Thyroid gland (tissue), 4 donors: Measurements from ENCODE around the gene GGT6. TPM values are rescaled to one million over a fixed set of nuclear protein-coding genes. Genes with fewer than 3 reads are reported as not detected.

Experiments used
- DNase-seq, 2 donors: peaks; one replicate each; pipeline ENCODE4 v3.0.0-alpha.2; 2019
- H3K27ac ChIP-seq, 3 donors: fragments of 200-600 bp; sonication (generic); 1 replicate in 2 of 3; 2 replicates in 1 of 3; pipeline ENCODE4 v1.5.1; 2016 to 2019; ENCODE audit warnings: mild to moderate bottlenecking in 1 of 3, moderate library complexity in 1 of 3
- H3K27me3 ChIP-seq: fragments of 200-600 bp; sonication (generic); one replicate; pipeline ENCODE4 v1.5.1; 2019
- H3K36me3 ChIP-seq, 2 donors: fragments of 200-600 bp; sonication (generic); one replicate each; pipeline ENCODE4 v1.5.1; 2016 to 2019
- H3K4me1 ChIP-seq, 2 donors: fragments of 200-600 bp; sonication (generic); one replicate each; pipeline ENCODE4 v1.5.1; 2017 to 2019
- H3K4me3 ChIP-seq, 3 donors: fragments of 200-600 bp; sonication (generic); replicated peaks in 1 of 3; 1 replicate in 2 of 3; 2 replicates in 1 of 3; pipeline ENCODE4 v1.5.1; 2016; ENCODE audit warnings: mild to moderate bottlenecking in 1 of 3
- H3K9me3 ChIP-seq: fragments of 200-600 bp; sonication (generic); one replicate; pipeline ENCODE4 v1.5.1; 2017
- POLR2A ChIP-seq, 2 donors: fragments of 450-650 bp; IDR thresholded peaks; one replicate each; pipeline ENCODE4 v1.6.1; 2017; ENCODE audit warnings: antibody characterized with exemption in 2 of 2, mild to moderate bottlenecking in 2 of 2, moderate library complexity in 1 of 2
- WGBS, 2 donors: methylation state at CpG; one replicate each; pipeline ENCODE4 v1.1.5; 2017; 5-methylcytosine and 5-hydroxymethylcytosine counted together
- intact Hi-C: fragments of 100-400 bp; cut with DNase I; formaldehyde crosslinking; loops from one replicate; pipeline ENCODE4 v1.15.1; 2023
- total RNA-seq, 4 donors: library from RNA; depleted of rRNA; stranded (reverse); fragments of >200 nt; gene quantifications; one replicate each; pipeline ENCODE4 v1.2.3, GENCODE V29; 2016
- TF ChIP-seq, protein P1 (sequence below), 6 experiments: fragments of 200-600 bp in 3 of 6; fragments of 450-650 bp in 3 of 6; sonication (generic) in 3 of 6; IDR thresholded peaks; one replicate each; pipeline ENCODE4 v1.5.1; 2016 to 2019; ENCODE audit warnings: antibody characterized with exemption in 6 of 6, mild to moderate bottlenecking in 2 of 6, inconsistent platforms in 1 of 6, moderate library complexity in 1 of 6

Gene GGT6
- total RNA-seq, 4 donors from 2014 or later = 0.56 to 1.3 TPM; not detected in 2

DNA sequence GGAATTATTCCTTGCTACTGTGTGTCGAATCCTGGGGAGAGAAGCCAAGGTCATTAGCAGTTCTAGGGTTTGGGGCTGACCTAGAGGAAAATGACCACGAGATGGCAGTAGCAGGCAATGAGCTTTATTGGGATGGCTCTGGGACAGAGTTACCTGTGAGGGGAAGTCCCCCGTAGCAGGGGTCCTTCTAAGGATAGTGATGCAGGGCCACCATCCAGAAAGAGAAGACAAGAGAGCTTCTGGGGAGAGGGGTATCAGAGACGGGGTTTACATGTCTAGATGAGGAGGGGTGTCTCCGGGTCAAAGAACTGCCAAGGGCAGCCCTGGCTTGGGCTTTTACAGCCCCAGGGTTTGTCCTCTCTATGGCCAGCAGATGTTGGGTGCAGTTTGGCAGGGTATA lies 6.4 kb upstream of the GGT6 start:
- no peaks in the 10 kb centered on the region for H3K36me3 ChIP-seq
- H3K27me3 ChIP-seq = no peaks in the 10 kb centered on the region
- WGBS, 2 donors = 17 to 18% methylated on average over 5 of the region's 5 CpGs
- no peak overlapping the region for H3K4me3 ChIP-seq
- DNase-seq = peak; percentile 23 to 32
- no peak overlapping the region for H3K27ac ChIP-seq
- intact Hi-C loops = loop anchor here (10.0 kb wide), 1 partner anchor 142 kb away; no protein-coding TSS in a partner anchor
- no peak for TF ChIP-seq POLR2A (IDR thresholded peaks at IDR 0.05)
- TF ChIP-seq, protein P1, sequence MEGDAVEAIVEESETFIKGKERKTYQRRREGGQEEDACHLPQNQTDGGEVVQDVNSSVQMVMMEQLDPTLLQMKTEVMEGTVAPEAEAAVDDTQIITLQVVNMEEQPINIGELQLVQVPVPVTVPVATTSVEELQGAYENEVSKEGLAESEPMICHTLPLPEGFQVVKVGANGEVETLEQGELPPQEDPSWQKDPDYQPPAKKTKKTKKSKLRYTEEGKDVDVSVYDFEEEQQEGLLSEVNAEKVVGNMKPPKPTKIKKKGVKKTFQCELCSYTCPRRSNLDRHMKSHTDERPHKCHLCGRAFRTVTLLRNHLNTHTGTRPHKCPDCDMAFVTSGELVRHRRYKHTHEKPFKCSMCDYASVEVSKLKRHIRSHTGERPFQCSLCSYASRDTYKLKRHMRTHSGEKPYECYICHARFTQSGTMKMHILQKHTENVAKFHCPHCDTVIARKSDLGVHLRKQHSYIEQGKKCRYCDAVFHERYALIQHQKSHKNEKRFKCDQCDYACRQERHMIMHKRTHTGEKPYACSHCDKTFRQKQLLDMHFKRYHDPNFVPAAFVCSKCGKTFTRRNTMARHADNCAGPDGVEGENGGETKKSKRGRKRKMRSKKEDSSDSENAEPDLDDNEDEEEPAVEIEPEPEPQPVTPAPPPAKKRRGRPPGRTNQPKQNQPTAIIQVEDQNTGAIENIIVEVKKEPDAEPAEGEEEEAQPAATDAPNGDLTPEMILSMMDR (IDR thresholded peaks at IDR 0.05) = peak in 4 of 6 experiments; percentile 22 to 68 (median 47)
- H3K4me1 ChIP-seq = no peaks in the 10 kb centered on the region
- H3K9me3 ChIP-seq = no peaks in the 10 kb centered on the region

DNA sequence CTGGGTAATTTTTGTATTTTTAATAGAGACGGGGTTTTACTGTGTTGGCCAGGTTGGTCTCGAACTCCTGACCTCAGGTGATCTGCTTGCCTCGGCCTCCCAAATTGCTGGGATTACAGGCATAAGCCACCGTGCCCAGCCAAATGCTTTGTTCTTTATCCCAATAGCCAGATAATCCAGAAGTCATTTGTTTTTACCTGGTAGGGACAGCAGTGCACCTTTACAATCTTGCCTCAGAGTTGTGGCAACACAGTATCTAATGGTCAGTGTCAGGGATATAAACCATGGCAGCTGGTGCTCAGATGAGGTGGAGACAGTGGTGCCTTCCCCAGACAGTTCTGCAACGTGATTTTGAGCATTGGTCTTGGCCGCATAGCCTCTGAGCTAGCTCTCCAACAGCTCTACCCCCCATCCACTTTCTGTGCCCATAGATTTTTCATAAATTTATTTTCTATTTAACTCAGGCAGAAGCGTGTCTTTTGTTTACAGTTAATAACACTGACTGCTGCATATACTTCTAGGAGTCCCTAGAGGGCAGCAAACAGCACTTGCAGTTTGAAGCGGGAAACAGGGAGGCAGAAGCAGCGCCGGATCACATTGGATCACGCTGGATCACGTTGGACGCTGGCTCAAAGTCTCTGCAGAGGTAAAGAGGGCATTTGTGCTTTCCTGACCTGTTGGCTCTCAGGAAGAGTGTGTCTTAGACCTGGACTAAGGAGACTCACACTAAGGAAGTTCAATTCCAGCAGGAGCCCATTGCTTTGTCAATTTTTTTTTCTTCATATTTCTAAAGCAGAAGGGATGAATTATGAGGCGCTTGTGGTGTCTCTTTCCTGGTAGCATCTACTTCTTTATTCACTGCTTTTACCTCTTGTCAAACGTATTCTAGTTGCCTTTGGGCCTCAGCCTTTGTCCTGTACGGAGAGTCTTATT lies 5.1 kb upstream of the GGT6 start:
- WGBS, 2 donors = 30 to 32% methylated on average over 16 of the region's 16 CpGs
- DNase-seq = peak; percentile 51 to 52
- intact Hi-C loops = loop anchor here (10.0 kb wide), 1 partner anchor 141 kb away; no protein-coding TSS in a partner anchor
- Histone ChIP-seq H3K36me3 (no peaks in the 10 kb centered on the region), H3K27ac (no peak overlapping the region), H3K4me1 (no peaks in the 10 kb centered on the region), H3K4me3 (no peak overlapping the region), H3K27me3 (no peaks in the 10 kb centered on the region), H3K9me3 (no peaks in the 10 kb centered on the region)
- TF ChIP-seq, protein P1 (IDR thresholded peaks at IDR 0.05) = peak; percentile 51 to 81 (median 57)
- TF ChIP-seq POLR2A (IDR thresholded peaks at IDR 0.05) = no peak

DNA sequence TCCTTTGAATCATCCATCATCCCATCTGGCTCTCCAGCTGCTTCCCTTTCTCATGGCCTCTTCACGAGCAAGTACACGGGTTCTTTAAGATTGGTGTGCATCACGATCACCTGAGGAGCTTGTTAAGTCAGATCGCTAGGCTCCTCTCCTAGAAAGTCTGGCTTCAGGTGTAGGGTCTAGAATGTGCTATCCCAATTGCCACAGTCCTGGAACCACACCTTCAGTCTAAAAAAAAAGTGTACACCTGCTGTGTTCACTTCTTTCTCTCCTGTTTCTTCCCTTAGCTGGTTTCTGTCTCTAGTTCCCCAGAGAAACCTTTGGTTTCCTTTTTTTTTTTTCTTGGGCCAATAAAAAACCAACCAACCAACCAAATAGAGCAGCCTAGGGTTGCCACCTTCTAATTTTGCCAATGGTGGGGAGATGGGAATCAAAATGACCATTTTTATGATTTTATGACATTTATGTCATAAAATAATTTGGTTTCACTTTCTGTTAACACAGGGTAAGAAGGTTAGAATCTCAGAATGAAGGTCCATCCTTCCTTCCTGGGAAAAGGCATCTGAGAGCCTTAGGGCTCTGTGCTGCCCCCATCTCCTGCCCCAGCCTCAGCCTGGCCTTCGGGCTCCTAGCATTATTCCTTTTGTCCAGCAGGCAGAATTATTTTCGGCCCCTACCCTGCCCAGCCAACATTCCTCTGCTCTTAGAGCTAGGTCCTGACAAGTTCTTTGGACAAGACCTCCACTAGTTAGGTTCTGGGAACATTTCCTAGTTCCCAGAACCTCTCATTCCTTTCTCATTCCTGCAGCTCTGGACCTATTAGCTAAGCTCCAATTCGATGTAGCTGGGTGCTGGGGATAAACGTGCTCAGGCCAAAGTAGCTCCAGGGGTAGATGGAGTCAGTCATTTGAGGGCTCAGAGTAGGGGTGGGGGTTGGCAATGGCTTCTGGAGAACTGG lies 1.9 kb upstream of the GGT6 start:
- H3K36me3 ChIP-seq = no peaks in the 10 kb centered on the region
- H3K4me1 ChIP-seq = no peaks in the 10 kb centered on the region
- WGBS, 2 donors = 72 to 77% methylated on average over 8 of the region's 8 CpGs
- intact Hi-C loops = loop anchor here (10.0 kb wide), 1 partner anchor 137 kb away; no protein-coding TSS in a partner anchor
- TF ChIP-seq, protein P1 (IDR thresholded peaks at IDR 0.05) = no peak
- no peak overlapping the region for H3K27ac ChIP-seq
- no peak for DNase-seq
- no peaks in the 10 kb centered on the region for H3K27me3 ChIP-seq
- no peaks in the 10 kb centered on the region for H3K9me3 ChIP-seq
- H3K4me3 ChIP-seq = no peak overlapping the region

DNA sequence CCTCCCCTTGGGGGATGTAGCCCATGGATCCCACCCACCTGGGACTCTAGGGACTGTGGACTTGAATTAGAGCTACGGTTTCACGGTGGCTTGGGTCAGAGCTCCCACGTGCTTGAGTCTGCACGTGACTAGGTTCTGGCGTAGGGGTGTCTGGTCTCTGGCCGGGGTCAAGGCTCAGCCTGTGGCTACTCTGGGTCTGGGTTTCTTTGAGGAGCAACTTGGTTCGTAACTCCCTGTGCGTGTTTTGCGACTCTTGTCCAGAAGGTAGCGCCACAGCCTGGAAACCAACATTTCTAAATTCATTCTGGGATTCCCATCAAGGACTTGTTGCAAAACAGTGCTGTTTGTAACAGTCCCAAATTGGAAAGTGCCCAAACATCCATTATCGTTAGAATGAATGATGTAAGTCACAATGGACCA lies 470 bp upstream of the GGT6 start:
- intact Hi-C loops = loop anchor here (10.0 kb wide), 1 partner anchor 136 kb away; no protein-coding TSS in a partner anchor

More for the DNA sequence above, 470 bp upstream of the GGT6 start:
- H3K9me3 ChIP-seq = no peaks in the 10 kb centered on the region
- no peak for TF ChIP-seq POLR2A (IDR thresholded peaks at IDR 0.05)
- TF ChIP-seq, protein P1 (IDR thresholded peaks at IDR 0.05) = no peak
- H3K36me3 ChIP-seq = no peaks in the 10 kb centered on the region
- 57 to 76% methylated on average over 11 of the region's 11 CpGs for WGBS, 2 donors
- peaks cover 3% of the 10 kb centered on the region in 2 donors for H3K4me1 ChIP-seq
- no peak overlapping the region for H3K27ac ChIP-seq
- no peak overlapping the region for H3K4me3 ChIP-seq
- no peak for DNase-seq
- no peaks in the 10 kb centered on the region for H3K27me3 ChIP-seq
